A549 treated with Hydrocortisone at 1 μM for 4 hours (cell line): ENCODE data around the gene DMRT3. TPM values are rescaled to one million over a fixed set of nuclear protein-coding genes. Genes with fewer than 3 reads are reported as not detected.

Source experiments
- total RNA-seq: library from RNA; stranded (reverse); fragments of 200-300 nt; extraction: Qiagen RNA extraction; gene quantifications from 5 replicates; pipeline ENCODE4 v1.2.3, GENCODE V29; 2022

DMRT3 gene, protein sequence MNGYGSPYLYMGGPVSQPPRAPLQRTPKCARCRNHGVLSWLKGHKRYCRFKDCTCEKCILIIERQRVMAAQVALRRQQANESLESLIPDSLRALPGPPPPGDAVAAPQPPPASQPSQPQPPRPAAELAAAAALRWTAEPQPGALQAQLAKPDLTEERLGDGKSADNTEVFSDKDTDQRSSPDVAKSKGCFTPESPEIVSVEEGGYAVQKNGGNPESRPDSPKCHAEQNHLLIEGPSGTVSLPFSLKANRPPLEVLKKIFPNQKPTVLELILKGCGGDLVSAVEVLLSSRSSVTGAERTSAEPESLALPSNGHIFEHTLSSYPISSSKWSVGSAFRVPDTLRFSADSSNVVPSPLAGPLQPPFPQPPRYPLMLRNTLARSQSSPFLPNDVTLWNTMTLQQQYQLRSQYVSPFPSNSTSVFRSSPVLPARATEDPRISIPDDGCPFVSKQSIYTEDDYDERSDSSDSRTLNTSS
- total RNA-seq = not detected in 5 replicates

DNA sequence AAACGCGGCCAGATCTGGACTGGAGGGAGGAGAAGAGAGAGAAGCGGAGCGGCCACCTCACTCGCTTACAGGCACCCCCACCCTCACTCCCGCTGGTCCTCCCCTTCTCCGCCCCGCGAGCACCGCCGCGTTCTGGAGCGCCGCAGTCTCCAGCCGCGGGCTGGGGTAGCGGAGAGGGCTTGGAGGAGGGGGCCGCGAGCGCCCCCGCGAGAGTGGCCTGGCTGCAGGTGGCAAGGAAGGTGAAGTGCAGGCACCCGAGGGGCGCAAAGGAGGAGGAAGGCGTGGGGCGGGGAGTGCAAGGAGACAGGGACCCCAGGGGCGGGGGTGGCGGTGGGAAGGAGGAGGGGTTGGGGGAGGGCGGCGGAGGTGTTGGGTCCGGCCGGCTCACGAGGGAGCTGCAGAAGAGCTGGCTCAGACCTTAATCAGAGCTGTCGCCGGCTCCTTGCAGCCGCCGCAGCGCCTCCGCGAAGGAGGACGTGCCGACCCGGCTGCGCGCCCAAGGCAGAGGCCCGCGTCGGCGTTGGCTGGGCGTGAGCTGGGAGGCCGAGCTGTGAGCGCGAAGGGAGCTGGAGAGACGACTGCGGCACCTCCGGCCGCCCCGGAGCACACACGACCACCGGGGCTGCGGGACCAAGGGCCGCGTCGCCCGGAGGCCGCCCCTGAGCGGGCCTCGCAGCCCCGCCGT is at the start of gene DMRT3:
Gene DMRT3 (plus strand): TSS at position 398 of the 685 bp plus-strand sequence. CDS start 347 bp downstream, outside the sequence.

Other genes starting within 250 kb of the DMRT3 start
- gene DMRT1, start 135.0 kb upstream of the DMRT3 start, total RNA-seq = 0.03 TPM in 1 of 5 replicates, not detected in the others
- gene DMRT2, start 73.7 kb downstream of the DMRT3 start, total RNA-seq = 0.17 TPM in 1 of 5 replicates, not detected in the others